Transverse colon (tissue), 4 donors: ENCODE measurements around the gene RBSN. TPM values are rescaled to one million over a fixed set of nuclear protein-coding genes. Genes with fewer than 3 reads are reported as not detected.

Source experiments
- DNase-seq: peaks from one replicate; pipeline ENCODE4 v3.0.0-alpha.2; 2019
- H3K27ac ChIP-seq, 4 donors: fragments of 200-600 bp; sonication (generic); 2 replicates each; pipeline ENCODE4 v1.5.1; 2016 to 2018; ENCODE audit warnings: inconsistent platforms in 4 of 4
- H3K27me3 ChIP-seq: fragments of 200-600 bp; sonication (generic); 2 replicates; pipeline ENCODE4 v1.5.1; 2017; ENCODE audit warnings: inconsistent platforms
- H3K36me3 ChIP-seq, 4 donors: fragments of 200-600 bp; sonication (generic); 2 replicates each; pipeline ENCODE4 v1.5.1; 2017 to 2019; ENCODE audit warnings: inconsistent platforms in 4 of 4
- H3K4me1 ChIP-seq, 4 donors: fragments of 200-600 bp; sonication (generic); 2 replicates each; pipeline ENCODE4 v1.5.1; 2017 to 2020; ENCODE audit warnings: inconsistent platforms in 4 of 4
- H3K4me3 ChIP-seq, 4 donors: fragments of 200-600 bp; sonication (generic); 1 replicate in 1 of 4; 2 replicates in 3 of 4; pipeline versions ENCODE4 v1.5.1 to v1.6.1; 2017 to 2019; ENCODE audit warnings: inconsistent platforms in 4 of 4
- H3K9me3 ChIP-seq, 2 donors: fragments of 200-600 bp; sonication (generic); 2 replicates each; pipeline ENCODE4 v1.5.1; 2017 to 2019; ENCODE audit warnings: inconsistent platforms in 2 of 2
- CTCF ChIP-seq, 5 experiments: fragments of 200-600 bp in 3 of 5; fragments of 450-650 bp in 2 of 5; sonication (generic) in 3 of 5; IDR thresholded peaks; 1 replicate in 2 of 5; 2 replicates in 3 of 5; pipeline ENCODE4 v1.5.1; 2016 to 2017; ENCODE audit warnings: antibody characterized with exemption in 5 of 5, inconsistent platforms in 3 of 5, mild to moderate bottlenecking in 2 of 5, moderate library complexity in 1 of 5
- EP300 ChIP-seq: sonication (generic); formaldehyde crosslinking; IDR thresholded peaks from one replicate; pipeline ENCODE4 v1.6.1; 2017; ENCODE audit warnings: antibody characterized with exemption, low read depth
- POLR2A ChIP-seq: fragments of 450-650 bp; IDR thresholded peaks from one replicate; pipeline ENCODE4 v1.6.1; 2016; ENCODE audit warnings: antibody characterized with exemption, mild to moderate bottlenecking, moderate library complexity
- POLR2AphosphoS5 ChIP-seq, 3 donors: sonication (generic); formaldehyde crosslinking; IDR thresholded peaks; one replicate each; pipeline ENCODE4 v1.6.1; 2016; ENCODE audit warnings: antibody characterized with exemption in 3 of 3
- WGBS, 2 donors: methylation state at CpG; one replicate each; pipeline ENCODE4 v1.1.5; 2018; ENCODE audit warnings: low coverage in 1 of 2; 5-methylcytosine and 5-hydroxymethylcytosine counted together
- in situ Hi-C, 4 donors: fragments of 200-750 bp; cut with MboI; loops; one replicate each; pipeline versions ENCODE4 v1.15.0 to v1.15.1; 2017; ENCODE audit warnings: low sequenced_read_pairs in 3 of 4, low pct_ligation_motif_present in 1 of 4, low pct_unique_long_range_greater_than_20kb in 1 of 4
- intact Hi-C: fragments of 100-400 bp; cut with DNase I; formaldehyde crosslinking; loops from one replicate; pipeline ENCODE4 v1.15.1; 2023; ENCODE audit warnings: low total_unique reads
- total RNA-seq, 4 donors: library from RNA; depleted of rRNA; stranded (reverse); fragments of >200 nt; gene quantifications; one replicate each; pipeline ENCODE4 v1.1.0, GENCODE V29; 2016

RBSN gene
- total RNA-seq, 4 donors from 2014 or later: 18.0 to 37.6 (median 24.0) TPM

DNA sequence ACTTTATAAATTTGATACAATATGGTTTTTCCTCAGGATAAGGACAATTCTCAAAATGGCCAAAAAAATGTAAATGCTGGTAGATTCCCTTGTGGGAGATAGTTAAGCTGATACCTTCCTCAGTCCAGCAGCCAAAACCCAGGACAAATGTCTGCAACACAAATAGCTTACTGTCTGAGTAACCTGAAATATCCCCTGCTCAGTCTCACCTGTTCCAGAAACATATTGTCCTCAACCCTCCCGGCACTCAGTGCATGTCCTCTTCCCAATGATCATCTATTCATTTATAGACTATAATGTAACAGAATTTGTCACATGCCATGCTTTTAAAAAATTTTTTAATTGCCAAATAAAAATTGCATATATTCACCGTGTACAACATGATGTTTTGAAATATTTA is 12.2 kb downstream of the RBSN start:
- H3K4me3 ChIP-seq: no peak overlapping the region
- no peaks in the 10 kb centered on the region for H3K4me1 ChIP-seq
- peaks cover 0 to 41% (median 19%) of the 10 kb centered on the region in 4 donors for H3K36me3 ChIP-seq
- H3K27ac ChIP-seq: no peak overlapping the region
- H3K27me3 ChIP-seq: no peaks in the 10 kb centered on the region
- WGBS, 2 donors: 87 to 93% methylated on average over 2 of the region's 2 CpGs
- H3K9me3 ChIP-seq: no peaks in the 10 kb centered on the region
- TF ChIP-seq CTCF (IDR thresholded peaks at IDR 0.05): no peak
- no peak for TF ChIP-seq EP300
- TF ChIP-seq POLR2AphosphoS5 (IDR thresholded peaks at IDR 0.05): no peak
- TF ChIP-seq POLR2A: no peak
- no peak for DNase-seq
- in situ Hi-C loops: no loop called here
- intact Hi-C loops: no loop called here

- Histone ChIP-seq H3K36me3 (peaks cover 0 to 41% (median 20%) of the 10 kb centered on the region in 4 donors), H3K4me1 (no peaks in the 10 kb centered on the region), H3K27ac (no peak overlapping the region), H3K9me3 (no peaks in the 10 kb centered on the region), H3K27me3 (no peaks in the 10 kb centered on the region), H3K4me3 (no peak overlapping the region)
- WGBS, 2 donors: 99 to 100% methylated on average over 2 of the region's 2 CpGs
- TF ChIP-seq EP300 (no peak), CTCF (IDR thresholded peaks at IDR 0.05) (no peak), POLR2AphosphoS5 (IDR thresholded peaks at IDR 0.05) (no peak), POLR2A (no peak)
- intact Hi-C loops: no loop called here
- DNase-seq: no peak
- in situ Hi-C loops: no loop called here
Observed at GRCh38 chr3:15086263-15086662, 12.7 kb downstream of the RBSN start.

GRCh38 chr3:15083252-15083651 is 15.7 kb downstream of the RBSN start:
- Histone ChIP-seq H3K4me3 (no peak overlapping the region), H3K4me1 (no peaks in the 10 kb centered on the region), H3K36me3 (peaks cover 0 to 50% (median 21%) of the 10 kb centered on the region in 4 donors), H3K27ac (no peak overlapping the region), H3K27me3 (no peaks in the 10 kb centered on the region), H3K9me3 (no peaks in the 10 kb centered on the region)
- intact Hi-C loops (no loop called here), in situ Hi-C loops (no loop called here)
- TF ChIP-seq EP300 (no peak), CTCF (IDR thresholded peaks at IDR 0.05) (no peak), POLR2A (no peak), POLR2AphosphoS5 (IDR thresholded peaks at IDR 0.05) (no peak)
- DNase-seq: no peak
- WGBS, 2 donors: 91% methylated on average over 1 of the region's 1 CpG; no CpG with 5 or more reads in 1 of the 2 donors

DNA sequence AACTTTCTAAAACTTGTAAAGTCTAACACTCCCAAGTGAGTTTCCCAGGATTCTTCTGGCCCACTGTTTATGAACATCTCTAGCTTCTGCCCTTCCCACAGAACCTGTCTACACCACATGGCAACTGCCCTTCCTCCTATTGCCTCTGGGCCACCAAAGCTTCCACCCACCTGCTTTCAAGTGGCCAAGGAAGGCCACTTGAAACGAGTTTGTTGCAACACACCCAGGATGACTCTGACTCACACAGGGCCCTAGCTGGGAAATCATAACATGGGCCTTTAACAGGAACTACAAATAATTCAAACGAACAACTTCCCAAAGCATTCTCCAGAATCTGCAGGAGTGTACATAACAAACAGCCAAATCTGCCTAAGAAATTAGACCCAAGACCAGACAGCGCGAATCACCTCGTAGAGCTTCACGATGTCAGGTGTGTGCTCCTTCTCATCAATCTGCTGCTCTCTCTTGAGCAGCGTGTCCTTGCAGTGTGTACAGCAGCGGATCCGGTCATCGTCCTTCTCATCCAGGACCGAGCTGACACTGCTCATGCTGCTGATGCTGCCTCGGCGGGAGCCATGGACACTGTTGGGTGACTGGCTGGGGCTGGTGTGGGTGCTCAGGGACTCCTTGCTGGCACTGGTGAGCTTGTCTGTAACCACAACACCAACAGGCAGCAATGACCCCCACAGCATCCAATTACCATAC is 16.8 kb downstream of the RBSN start:
- no peak overlapping the region for H3K4me3 ChIP-seq
- in situ Hi-C loops (no loop called here), intact Hi-C loops (no loop called here)
- H3K4me1 ChIP-seq: no peaks in the 10 kb centered on the region
- TF ChIP-seq CTCF (IDR thresholded peaks at IDR 0.05): no peak
- TF ChIP-seq POLR2A: no peak
- TF ChIP-seq EP300: no peak
- TF ChIP-seq POLR2AphosphoS5 (IDR thresholded peaks at IDR 0.05): no peak
- H3K36me3 ChIP-seq: peaks cover 0 to 61% (median 26%) of the 10 kb centered on the region in 4 donors
- 40 to 93% methylated on average over 1 to 13 of the region's 13 CpGs for WGBS, 2 donors
- no peak overlapping the region for H3K27ac ChIP-seq
- no peak for DNase-seq
- H3K9me3 ChIP-seq: no peaks in the 10 kb centered on the region
- H3K27me3 ChIP-seq: no peaks in the 10 kb centered on the region
